Measurements from ENCODE around the gene RPUSD3.

DNA sequence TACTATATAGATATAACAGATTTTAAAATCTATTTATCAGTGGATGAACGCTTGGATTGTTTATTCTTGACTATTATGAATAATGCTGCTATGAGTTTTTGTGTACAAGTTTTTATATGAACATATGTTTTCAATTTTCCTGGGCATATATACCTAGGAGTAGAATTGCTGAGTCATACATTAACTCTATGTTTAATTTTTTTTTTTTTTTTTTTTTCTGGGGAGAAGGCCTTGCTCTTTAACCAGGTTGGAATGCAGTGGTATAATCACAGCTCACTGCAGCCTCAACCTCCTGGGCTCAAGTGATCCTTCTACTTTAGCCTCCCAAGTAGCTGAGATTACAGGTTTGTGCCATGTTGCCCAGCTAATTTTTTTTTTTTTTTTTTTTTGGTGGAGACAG lies 27.2 kb upstream of the RPUSD3 start:
- TF ChIP-seq EZH2phosphoT487 (IDR thresholded peaks at IDR 0.05; ENCODE audit: insufficient read depth, low read depth) (no peak), EZH2 (IDR thresholded peaks at IDR 0.05; ENCODE audit: insufficient read depth, poor library complexity, severe bottlenecking) (no peak)

Data from GM23248 (cell line).